ENCODE results near the gene RGS9BP. TPM values are rescaled to one million over a fixed set of nuclear protein-coding genes. Genes with fewer than 3 reads are reported as not detected.

RGS9BP gene
- total and polyA plus RNA-seq, 2 of the 13 experiments (the other 11 are each of a cell fraction or from before 2014, with no cell fraction given): 0.01 TPM; not detected in 1

DNA sequence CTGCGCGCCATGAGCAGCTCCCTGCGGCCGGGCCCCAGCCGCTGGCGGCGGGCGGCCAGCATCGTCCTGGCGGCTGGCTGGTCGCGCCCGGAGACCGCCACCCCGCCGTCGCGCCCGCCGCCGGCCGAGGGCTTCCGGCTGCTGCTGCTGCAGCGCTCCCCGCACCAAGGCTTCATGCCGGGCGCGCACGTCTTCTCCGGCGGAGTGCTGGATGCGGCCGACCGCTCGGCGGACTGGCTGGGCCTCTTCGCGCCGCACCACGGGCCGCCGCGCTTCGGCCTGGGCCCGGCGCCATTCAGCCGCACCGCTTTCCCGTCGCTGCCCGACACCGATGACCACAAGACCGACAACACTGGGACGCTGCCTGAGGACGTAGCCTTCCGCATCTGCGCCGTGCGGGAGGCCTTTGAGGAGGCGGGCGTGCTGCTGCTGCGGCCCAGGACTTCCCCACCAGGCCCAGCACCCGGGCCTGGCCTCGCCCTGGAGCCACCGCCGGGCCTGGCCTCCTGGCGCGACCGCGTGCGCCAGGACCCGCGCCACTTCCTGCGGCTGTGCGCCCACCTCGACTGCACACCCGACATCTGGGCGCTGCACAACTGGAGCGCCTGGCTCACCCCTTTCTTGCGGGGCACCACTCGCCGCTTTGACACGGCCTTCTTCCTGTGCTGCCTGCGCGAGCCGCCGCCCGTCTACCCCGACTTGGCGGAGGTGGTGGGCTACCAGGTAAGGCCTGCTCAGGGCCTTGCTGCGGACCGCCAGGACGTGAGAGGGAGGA, 16.5 kb downstream of the RGS9BP start (continued):
- TF ChIP-seq, protein P1, sequence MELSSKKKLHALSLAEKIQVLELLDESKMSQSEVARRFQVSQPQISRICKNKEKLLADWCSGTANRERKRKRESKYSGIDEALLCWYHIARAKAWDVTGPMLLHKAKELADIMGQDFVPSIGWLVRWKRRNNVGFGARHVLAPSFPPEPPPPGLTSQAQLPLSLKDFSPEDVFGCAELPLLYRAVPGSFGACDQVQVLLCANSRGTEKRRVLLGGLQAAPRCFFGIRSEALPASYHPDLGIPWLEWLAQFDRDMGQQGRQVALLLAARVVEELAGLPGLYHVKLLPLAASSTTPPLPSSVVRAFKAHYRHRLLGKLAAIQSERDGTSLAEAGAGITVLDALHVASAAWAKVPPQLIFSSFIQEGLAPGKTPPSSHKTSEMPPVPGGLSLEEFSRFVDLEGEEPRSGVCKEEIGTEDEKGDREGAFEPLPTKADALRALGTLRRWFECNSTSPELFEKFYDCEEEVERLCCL (CRISPR knock-in tag; IDR thresholded peaks at IDR 0.05; ENCODE audit: borderline replicate concordance): no peak
- no peak for TF ChIP-seq IKZF1 (IDR thresholded peaks at IDR 0.05)
- TF ChIP-seq SRY (CRISPR knock-in tag; IDR thresholded peaks at IDR 0.05): peak; percentile 60
- TF ChIP-seq GATA4 (IDR thresholded peaks at IDR 0.05; ENCODE audit: borderline replicate concordance, low read depth): no peak
- no peak for TF ChIP-seq NFE2L1 (CRISPR knock-in tag; IDR thresholded peaks at IDR 0.05; ENCODE audit: borderline replicate concordance)
- no peak for TF ChIP-seq MTA3 (CRISPR knock-in tag; IDR thresholded peaks at IDR 0.05)
- no peak for TF ChIP-seq ZNF282 (IDR thresholded peaks at IDR 0.05; ENCODE audit: partially characterized antibody)
- TF ChIP-seq MYNN (CRISPR knock-in tag; IDR thresholded peaks at IDR 0.05; ENCODE audit: low read depth): no peak
- TF ChIP-seq MYC (CRISPR knock-in tag; IDR thresholded peaks at IDR 0.05; ENCODE audit: borderline replicate concordance): 0 out of 2 replicates have a peak, but pooled peaks have one; percentile 0
- TF ChIP-seq BCL6 (CRISPR knock-in tag; IDR thresholded peaks at IDR 0.05): no peak
- TF ChIP-seq ZNF367 (CRISPR knock-in tag; IDR thresholded peaks at IDR 0.05; ENCODE audit: borderline replicate concordance): no peak
- TF ChIP-seq, protein P2, sequence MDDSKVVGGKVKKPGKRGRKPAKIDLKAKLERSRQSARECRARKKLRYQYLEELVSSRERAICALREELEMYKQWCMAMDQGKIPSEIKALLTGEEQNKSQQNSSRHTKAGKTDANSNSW (CRISPR knock-in tag; IDR thresholded peaks at IDR 0.05; ENCODE audit: borderline replicate concordance): no peak
- TF ChIP-seq ZNF574 (CRISPR knock-in tag; IDR thresholded peaks at IDR 0.05): peak; percentile 5; the same call in 1 of the 2 replicates
- no peak for TF ChIP-seq SMAD1 (CRISPR knock-in tag; IDR thresholded peaks at IDR 0.05; ENCODE audit: borderline replicate concordance, low read depth)
- TF ChIP-seq HCFC1 (IDR thresholded peaks at IDR 0.05; ENCODE audit: low read depth, low read length): no peak
- TF ChIP-seq SYNCRIP (IDR thresholded peaks at IDR 0.05; ENCODE audit: insufficient read depth, low read depth, low read length): no peak
- TF ChIP-seq, protein P3, sequence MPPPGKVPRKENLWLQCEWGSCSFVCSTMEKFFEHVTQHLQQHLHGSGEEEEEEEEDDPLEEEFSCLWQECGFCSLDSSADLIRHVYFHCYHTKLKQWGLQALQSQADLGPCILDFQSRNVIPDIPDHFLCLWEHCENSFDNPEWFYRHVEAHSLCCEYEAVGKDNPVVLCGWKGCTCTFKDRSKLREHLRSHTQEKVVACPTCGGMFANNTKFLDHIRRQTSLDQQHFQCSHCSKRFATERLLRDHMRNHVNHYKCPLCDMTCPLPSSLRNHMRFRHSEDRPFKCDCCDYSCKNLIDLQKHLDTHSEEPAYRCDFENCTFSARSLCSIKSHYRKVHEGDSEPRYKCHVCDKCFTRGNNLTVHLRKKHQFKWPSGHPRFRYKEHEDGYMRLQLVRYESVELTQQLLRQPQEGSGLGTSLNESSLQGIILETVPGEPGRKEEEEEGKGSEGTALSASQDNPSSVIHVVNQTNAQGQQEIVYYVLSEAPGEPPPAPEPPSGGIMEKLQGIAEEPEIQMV (CRISPR knock-in tag; IDR thresholded peaks at IDR 0.05; ENCODE audit: low read depth): no peak
- no peak for TF ChIP-seq NR2F6 (IDR thresholded peaks at IDR 0.05)
- no peak for TF ChIP-seq NR2F6 (CRISPR knock-in tag; IDR thresholded peaks at IDR 0.05)
- no peak for TF ChIP-seq PRPF4 (IDR thresholded peaks at IDR 0.05; ENCODE audit: low read depth, low read length, poor library complexity, severe bottlenecking)
- no peak for TF ChIP-seq ZSCAN12 (CRISPR knock-in tag; IDR thresholded peaks at IDR 0.05)
- TF ChIP-seq THYN1 (CRISPR knock-in tag; IDR thresholded peaks at IDR 0.05; ENCODE audit: borderline replicate concordance, low read depth): no peak
- TF ChIP-seq ZNF230 (CRISPR knock-in tag; IDR thresholded peaks at IDR 0.05): no peak
- peak; percentile 69; the same call in 1 of the 2 replicates for TF ChIP-seq ZSCAN21 (CRISPR knock-in tag; IDR thresholded peaks at IDR 0.05; ENCODE audit: borderline replicate concordance)
- no peak; the same call in 1 of the 2 replicates for TF ChIP-seq ZNF709 (CRISPR knock-in tag; IDR thresholded peaks at IDR 0.05)

All from HepG2 (cell line).